IMR-90 (cell line): ENCODE results near the gene FGD5. TPM values are rescaled to one million over a fixed set of nuclear protein-coding genes. Genes with fewer than 3 reads are reported as not detected.

ENCODE experiments used
- ATAC-seq: fragments of 200-7000 bp; cut with Tn5 transposase; 2 replicates; pipeline ENCODE4 v1.9.1; 2020; ENCODE audit warnings: low read depth, mild to moderate bottlenecking, moderate library complexity
- BruUV-seq: library from RNA; stranded (reverse); fragments of 400-500 nt; replicated peaks from 2 replicates; lab custom pipeline; 2021; lab: Mats Ljungman, UMichigan
- CTCF ChIA-PET: fragments of 300-600 bp; formaldehyde crosslinking; extraction: SDS; loops from one replicate; lab custom pipeline; 2021; ENCODE audit warnings: antibody characterized with exemption; lab: Yijun Ruan, JAX
- POLR2A ChIA-PET: fragments of 300-600 bp; sonication (Branson Sonifier 250); formaldehyde crosslinking; loops from one replicate; lab custom pipeline; 2022; ENCODE audit warnings: antibody characterized with exemption; ENCODE audit not compliant: unreplicated experiment; lab: Charles Lee
- DNase-seq: peaks from one replicate; pipeline ENCODE4 v3.0.0; 2013
- H2AFZ ChIP-seq: replicated peaks from 2 replicates; pipeline ENCODE3; 2013; ENCODE audit warnings: low read length, mild to moderate bottlenecking; ENCODE audit not compliant: poor library complexity
- H2AK5ac ChIP-seq: 2 replicates; pipeline ENCODE4 v1.6.1; 2013; ENCODE audit warnings: low read depth, low read length, inconsistent platforms
- H2AK9ac ChIP-seq: replicated peaks from 2 replicates; pipeline ENCODE3; 2013; ENCODE audit warnings: mild to moderate bottlenecking, low read depth, low read length, moderate library complexity; ENCODE audit not compliant: poor library complexity
- H2BK120ac ChIP-seq: 2 replicates; pipeline ENCODE4 v1.6.1; 2013; ENCODE audit warnings: low read depth, low read length, inconsistent platforms
- H2BK15ac ChIP-seq: 3 replicates; pipeline ENCODE4 v1.6.1; 2013; ENCODE audit warnings: low read depth, low read length, inconsistent platforms
- H2BK20ac ChIP-seq: 2 replicates; pipeline ENCODE4 v1.6.1; 2013; ENCODE audit warnings: low read depth, mild to moderate bottlenecking, inconsistent platforms, low read length, moderate library complexity
- H2BK5ac ChIP-seq: 2 replicates; pipeline ENCODE4 v1.6.1; 2013; ENCODE audit warnings: mild to moderate bottlenecking, low read depth, low read length, inconsistent platforms; ENCODE audit not compliant: poor library complexity, severe bottlenecking
- H3K14ac ChIP-seq: replicated peaks from 2 replicates; pipeline ENCODE4 v1.6.1; 2013; ENCODE audit warnings: low read depth, low read length, inconsistent platforms
- H3K18ac ChIP-seq: 2 replicates; pipeline ENCODE4 v1.6.1; 2013; ENCODE audit warnings: low read depth, low read length, control low read depth
- H3K23ac ChIP-seq: 2 replicates; pipeline ENCODE4 v1.6.1; 2013; ENCODE audit warnings: low read depth, low read length, inconsistent platforms
- H3K27ac ChIP-seq: 2 replicates; pipeline ENCODE4 v1.5.1; 2013; ENCODE audit warnings: mild to moderate bottlenecking, control low read depth, low read length; ENCODE audit not compliant: insufficient read depth
- H3K27me3 ChIP-seq: 2 replicates; pipeline ENCODE4 v1.6.1; 2013; ENCODE audit warnings: low read length; ENCODE audit not compliant: control insufficient read depth, insufficient read depth
- H3K36me3 ChIP-seq: 2 replicates; pipeline ENCODE4 v1.6.1; 2013; ENCODE audit warnings: low read length, mixed read lengths; ENCODE audit not compliant: control insufficient read depth, insufficient read depth
- H3K4ac ChIP-seq: 2 replicates; pipeline ENCODE4 v1.6.1; 2013; ENCODE audit warnings: low read depth, low read length, inconsistent platforms
- H3K4me1 ChIP-seq: 2 replicates; pipeline ENCODE4 v1.6.1; 2013; ENCODE audit warnings: low read length, mixed read lengths; ENCODE audit not compliant: control insufficient read depth, insufficient read depth
- H3K4me2 ChIP-seq: 2 replicates; pipeline ENCODE4 v1.6.1; 2013; ENCODE audit warnings: low read depth, mild to moderate bottlenecking, control low read depth, low read length, moderate library complexity
- H3K4me3 ChIP-seq: 2 replicates; pipeline ENCODE4 v1.5.1; 2013; ENCODE audit warnings: low read depth, mild to moderate bottlenecking, control low read depth, low read length, moderate library complexity; ENCODE audit not compliant: insufficient read depth
- H3K56ac ChIP-seq: 2 replicates; pipeline ENCODE4 v1.6.1; 2013; ENCODE audit warnings: low read length, inconsistent platforms; ENCODE audit not compliant: insufficient read depth; ENCODE audit errors: extremely low read depth
- H3K79me1 ChIP-seq, 2 experiments: 2 replicates each; pipeline ENCODE4 v1.6.1; 2013; ENCODE audit warnings: low read length in 2 of 2, inconsistent platforms in 1 of 2, low read depth in 1 of 2
- H3K9ac ChIP-seq: 2 replicates; pipeline ENCODE4 v1.6.1; 2013; ENCODE audit warnings: low read depth, low read length, control low read depth
- H3K9me1 ChIP-seq: 2 replicates; pipeline ENCODE4 v1.6.1; 2013; ENCODE audit warnings: low read length, inconsistent platforms; ENCODE audit not compliant: insufficient read depth
- H3K9me3 ChIP-seq: 2 replicates; pipeline ENCODE4 v1.6.1; 2013; ENCODE audit warnings: low read length; ENCODE audit not compliant: control insufficient read depth, insufficient read depth
- H4K20me1 ChIP-seq: 2 replicates; pipeline ENCODE4 v1.6.1; 2013; ENCODE audit warnings: low read length, inconsistent platforms; ENCODE audit not compliant: insufficient read depth
- H4K5ac ChIP-seq: 2 replicates; pipeline ENCODE4 v1.6.1; 2013; ENCODE audit warnings: mild to moderate bottlenecking, low read depth, low read length, control low read depth
- H4K8ac ChIP-seq, 2 experiments: 2 replicates each; pipeline ENCODE4 v1.6.1; 2013; ENCODE audit warnings: low read depth in 2 of 2, low read length in 2 of 2, control low read depth in 1 of 2, inconsistent platforms in 1 of 2
- H4K91ac ChIP-seq: 2 replicates; pipeline ENCODE4 v1.6.1; 2013; ENCODE audit warnings: low read depth, low read length, inconsistent platforms; ENCODE audit not compliant: insufficient read depth
- BHLHE40 ChIP-seq: fragments of 150-350 bp; IDR thresholded peaks from 2 replicates; pipeline ENCODE4 v1.6.1; 2016; ENCODE audit warnings: mild to moderate bottlenecking, low read depth, low read length
- CEBPB ChIP-seq: IDR thresholded peaks from 2 replicates; pipeline ENCODE4 v1.6.1; 2012; ENCODE audit warnings: low read depth, low read length, improper control_type of control experiment
- CHD1 ChIP-seq: IDR thresholded peaks from 2 replicates; pipeline ENCODE4 v1.6.1; 2012; ENCODE audit warnings: low read depth, low read length, improper control_type of control experiment
- CTCF ChIP-seq: conservative IDR thresholded peaks from 2 replicates; pipeline ENCODE4 v1.5.1; 2012; ENCODE audit warnings: mild to moderate bottlenecking, low read depth, low read length, improper control_type of control experiment
- FOS ChIP-seq: fragments of 150-350 bp; IDR thresholded peaks from 2 replicates; pipeline ENCODE4 v1.6.1; 2016; ENCODE audit warnings: low read depth, low read length
- MAFK ChIP-seq: IDR thresholded peaks from 2 replicates; pipeline ENCODE4 v1.6.1; 2012; ENCODE audit warnings: low read depth, low read length, improper control_type of control experiment
- MAZ ChIP-seq: IDR thresholded peaks from 2 replicates; pipeline ENCODE4 v1.6.1; 2012; ENCODE audit warnings: low read depth, mild to moderate bottlenecking, low read length, improper control_type of control experiment, moderate library complexity, borderline replicate concordance
- MXI1 ChIP-seq: IDR thresholded peaks from 2 replicates; pipeline ENCODE4 v1.6.1; 2012; ENCODE audit warnings: low read depth, mild to moderate bottlenecking, low read length, moderate library complexity, borderline replicate concordance
- POLR2A ChIP-seq: IDR thresholded peaks from 2 replicates; pipeline ENCODE4 v1.6.1; 2012; ENCODE audit warnings: mild to moderate bottlenecking, low read depth, low read length
- RAD21 ChIP-seq: IDR thresholded peaks from 2 replicates; pipeline ENCODE4 v1.6.1; 2012; ENCODE audit warnings: low read length, improper control_type of control experiment
- RCOR1 ChIP-seq: IDR thresholded peaks from 2 replicates; pipeline ENCODE4 v1.6.1; 2012; ENCODE audit warnings: mild to moderate bottlenecking, low read length, improper control_type of control experiment; ENCODE audit not compliant: insufficient replicate concordance
- RFX5 ChIP-seq: IDR thresholded peaks from 2 replicates; pipeline ENCODE4 v1.8.0; 2012; ENCODE audit warnings: low read depth, mild to moderate bottlenecking, low read length, moderate library complexity
- SMC3 ChIP-seq: fragments of 150-350 bp; IDR thresholded peaks from 2 replicates; pipeline ENCODE4 v1.6.1; 2016; ENCODE audit warnings: low read depth, mild to moderate bottlenecking, antibody characterized with exemption, low read length, moderate library complexity
- USF2 ChIP-seq: fragments of 150-350 bp; IDR thresholded peaks from 2 replicates; pipeline ENCODE4 v1.6.1; 2017; ENCODE audit warnings: mild to moderate bottlenecking, antibody characterized with exemption, low read length, low read depth
- WGBS, 2 experiments: methylation state at CpG; one replicate each; pipeline versions ENCODE4 v1.1.5 to v1.1.7; 2013; ENCODE audit warnings: missing lambda C conversion rate in 2 of 2; ENCODE audit not compliant: insufficient read length in 1 of 2; ENCODE audit errors: extremely low coverage in 2 of 2; 5-methylcytosine and 5-hydroxymethylcytosine counted together
- dilution Hi-C: fragments of 300-500 bp; cut with HindIII; formaldehyde crosslinking; loops from one replicate; pipeline ENCODE4 v1.14.3; 2018; ENCODE audit warnings: low sequenced_read_pairs; ENCODE audit not compliant: unreplicated experiment
- in situ Hi-C: fragments of 300-500 bp; cut with MboI; formaldehyde crosslinking; loops from 3 replicates; pipeline ENCODE4 v1.14.3; 2019; ENCODE audit warnings: low sequenced_read_pairs, inconsistent platforms, mixed read lengths
- intact Hi-C: fragments of 100-400 bp; cut with micrococcal nuclease; formaldehyde crosslinking; loops from 2 replicates; pipeline ENCODE4 v1.10.0; 2022
- polyA plus RNA-seq, 3 experiments: library from polyadenylated mRNA; depleted of rRNA; stranded (reverse); fragments of >200 nt; gene quantifications; 2 replicates each; pipeline ENCODE4 v1.2.3, GENCODE V29; 2012; ENCODE audit warnings: low replicate concordance in 1 of 3
- total RNA-seq: library from RNA; depleted of rRNA; stranded (reverse); fragments of >200 nt; gene quantifications from 2 replicates; pipeline ENCODE4 v1.2.3, GENCODE V29; 2012

The FGD5 gene
- total and polyA plus RNA-seq, 2 of the 4 experiments (the other 2 are of a cell fraction) = not detected

- no peak overlapping the region for H3K9ac ChIP-seq
- H4K20me1 ChIP-seq = no peaks in the 10 kb centered on the region
- no peak overlapping the region for H4K5ac ChIP-seq
- CTCF ChIA-PET = no interaction called here
- H3K79me1 ChIP-seq = no peaks in the 10 kb centered on the region
- H2BK15ac ChIP-seq = no peak overlapping the region
- no peak overlapping the region for H4K8ac ChIP-seq
- dilution Hi-C loops = no loop called here
- no peak overlapping the region for H3K14ac ChIP-seq
- H3K27me3 ChIP-seq = peaks cover 6% of the 10 kb centered on the region
- H3K4me1 ChIP-seq = no peaks in the 10 kb centered on the region
- in situ Hi-C loops = no loop called here
- intact Hi-C loops = no loop called here
- H2BK120ac ChIP-seq = no peak overlapping the region
- H4K91ac ChIP-seq = no peak overlapping the region
- H3K4me3 ChIP-seq = no peak overlapping the region
- DNase-seq = no peak
- BruUV-seq = no TSS peak
- H3K18ac ChIP-seq = no peak overlapping the region
- ATAC-seq = no peak
- no peak overlapping the region for H2AFZ ChIP-seq
- no peak overlapping the region for H3K4ac ChIP-seq
- no peak overlapping the region for H3K4me2 ChIP-seq
- no peak overlapping the region for H3K56ac ChIP-seq
- POLR2A ChIA-PET = no interaction called here
- TF ChIP-seq MAZ (no peak), RCOR1 (no peak), CTCF (no peak), CHD1 (no peak), BHLHE40 (no peak), RAD21 (no peak), FOS (no peak), MXI1 (no peak), CEBPB (no peak), MAFK (no peak), SMC3 (no peak), RFX5 (no peak), USF2 (no peak), POLR2A (no peak)
- H2BK5ac ChIP-seq = no peak overlapping the region
- H3K9me1 ChIP-seq = no peaks in the 10 kb centered on the region
- H2BK20ac ChIP-seq = no peak overlapping the region
- no peaks in the 10 kb centered on the region for H3K36me3 ChIP-seq
- H3K9me3 ChIP-seq = no peaks in the 10 kb centered on the region
- no peak overlapping the region for H3K27ac ChIP-seq
- WGBS, 2 experiments = 37% methylated on average over 5 of the region's 10 CpGs; no CpG with 5 or more reads in 1 of the 2 experiments
- no peak overlapping the region for H2AK9ac ChIP-seq
- no peak overlapping the region for H3K23ac ChIP-seq
- no peak overlapping the region for H2AK5ac ChIP-seq
Measured at GRCh38 chr3:14863333-14864100, 44.8 kb downstream of the FGD5 start.
